Measurements from ENCODE around the gene GHRH.

The GHRH gene

GRCh38 chr20:37209193-37209592 lies 52.4 kb downstream of the GHRH start:
- Histone ChIP-seq H2BK15ac (ENCODE audit: low read length) (no peak overlapping the region), H2AFZ (ENCODE audit: low read length) (no peak overlapping the region), H3K79me1 (ENCODE audit: low read depth, low read length) (no peaks in the 10 kb centered on the region), H3K36me3 (replicated peaks in 1 of 2; ENCODE audit: control insufficient read depth in 2 of 2, insufficient read depth in 2 of 2, low read length in 2 of 2) (peaks cover 20 to 96% of the 10 kb centered on the region in 2 donors), H3K4ac (ENCODE audit: low read length) (no peak overlapping the region), H3K27ac (replicated peaks; ENCODE audit: low read length) (no peak overlapping the region), H3K9ac (ENCODE audit: low read depth, low read length, poor library complexity) (no peak overlapping the region), H2BK120ac (ENCODE audit: low read depth, low read length) (no peak overlapping the region), H3K4me3 (ENCODE audit: low read length in 2 of 2) (no peak overlapping the region), H3K9me3 (replicated peaks in 1 of 2; ENCODE audit: control insufficient read depth in 2 of 2, insufficient read depth in 1 of 2, low read depth in 1 of 2, low read length in 2 of 2) (peaks cover 0 to 6% of the 10 kb centered on the region in 2 donors), H2BK5ac (ENCODE audit: low read length) (no peak overlapping the region), H3K4me1 (ENCODE audit: control insufficient read depth in 2 of 2, insufficient read depth in 1 of 2, low read depth in 1 of 2, low read length in 2 of 2) (peaks cover 13 to 22% of the 10 kb centered on the region in 2 donors), H3K18ac (ENCODE audit: low read length) (no peak overlapping the region), H3K23ac (ENCODE audit: low read depth, low read length, poor library complexity) (no peak overlapping the region), H3K4me2 (ENCODE audit: insufficient read depth, low read length, poor library complexity, severe bottlenecking) (no peak overlapping the region), H4K8ac (ENCODE audit: low read depth, low read length) (no peak overlapping the region), H3K27me3 (ENCODE audit: control insufficient read depth in 3 of 3, insufficient read depth in 3 of 3, low read depth in 1 of 3, low read length in 3 of 3) (no peaks in the 10 kb centered on the region), H4K91ac (ENCODE audit: low read depth, low read length, poor library complexity) (no peak overlapping the region), H2AK5ac (ENCODE audit: low read depth, low read length) (no peak overlapping the region), H3K14ac (ENCODE audit: low read length) (no peak overlapping the region), H2BK12ac (ENCODE audit: low read length) (no peak overlapping the region)
- no CpG with 5 or more reads among the region's 3 CpGs for WGBS, 2 donors (ENCODE audit: extremely low coverage in 2 of 2, insufficient read length in 2 of 2, insufficient replicate concordance in 1 of 2)
- no peak for DNase-seq (ENCODE audit: low spot score)

- Histone ChIP-seq H2AK5ac (ENCODE audit: low read depth, low read length) (no peak overlapping the region), H3K27me3 (ENCODE audit: control insufficient read depth in 3 of 3, insufficient read depth in 3 of 3, low read depth in 1 of 3, low read length in 3 of 3) (no peaks in the 10 kb centered on the region), H3K23ac (ENCODE audit: low read depth, low read length, poor library complexity) (no peak overlapping the region), H2BK5ac (ENCODE audit: low read length) (no peak overlapping the region), H2BK12ac (ENCODE audit: low read length) (no peak overlapping the region), H2BK15ac (ENCODE audit: low read length) (peak overlapping the region; percentile 4), H3K4me2 (ENCODE audit: insufficient read depth, low read length, poor library complexity, severe bottlenecking) (no peak overlapping the region), H3K79me1 (ENCODE audit: low read depth, low read length) (peaks cover 3% of the 10 kb centered on the region), H4K91ac (ENCODE audit: low read depth, low read length, poor library complexity) (no peak overlapping the region), H3K14ac (ENCODE audit: low read length) (no peak overlapping the region), H3K36me3 (replicated peaks in 1 of 2; ENCODE audit: control insufficient read depth in 2 of 2, insufficient read depth in 2 of 2, low read length in 2 of 2) (peaks cover 21 to 96% of the 10 kb centered on the region in 2 donors), H2AFZ (ENCODE audit: low read length) (no peak overlapping the region), H3K4ac (ENCODE audit: low read length) (no peak overlapping the region), H3K9ac (ENCODE audit: low read depth, low read length, poor library complexity) (no peak overlapping the region), H3K4me1 (ENCODE audit: control insufficient read depth in 2 of 2, insufficient read depth in 1 of 2, low read depth in 1 of 2, low read length in 2 of 2) (peaks cover 19 to 30% of the 10 kb centered on the region in 2 donors), H3K18ac (ENCODE audit: low read length) (peak overlapping the region; percentile 85), H4K8ac (ENCODE audit: low read depth, low read length) (no peak overlapping the region), H3K4me3 (ENCODE audit: low read length in 2 of 2) (no peak overlapping the region), H3K9me3 (replicated peaks in 1 of 2; ENCODE audit: control insufficient read depth in 2 of 2, insufficient read depth in 1 of 2, low read depth in 1 of 2, low read length in 2 of 2) (no peaks in the 10 kb centered on the region), H3K27ac (replicated peaks; ENCODE audit: low read length) (no peak overlapping the region), H2BK120ac (ENCODE audit: low read depth, low read length) (no peak overlapping the region)
- DNase-seq (ENCODE audit: low spot score), result no peak
- WGBS, 2 donors (ENCODE audit: extremely low coverage in 2 of 2, insufficient read length in 2 of 2, insufficient replicate concordance in 1 of 2), result no CpG with 5 or more reads among the region's 11 CpGs
Observed at GRCh38 chr20:37207171-37207570, 54.4 kb downstream of the GHRH start.

GRCh38 chr20:37205794-37206193 lies 55.8 kb downstream of the GHRH start:
- Histone ChIP-seq H2AK5ac (ENCODE audit: low read depth, low read length) (no peak overlapping the region), H2BK120ac (ENCODE audit: low read depth, low read length) (no peak overlapping the region), H3K9me3 (replicated peaks in 1 of 2; ENCODE audit: control insufficient read depth in 2 of 2, insufficient read depth in 1 of 2, low read depth in 1 of 2, low read length in 2 of 2) (no peaks in the 10 kb centered on the region), H3K18ac (ENCODE audit: low read length) (no peak overlapping the region), H2BK12ac (ENCODE audit: low read length) (no peak overlapping the region), H3K36me3 (replicated peaks in 1 of 2; ENCODE audit: control insufficient read depth in 2 of 2, insufficient read depth in 2 of 2, low read length in 2 of 2) (peaks cover 16 to 99% of the 10 kb centered on the region in 2 donors), H2BK5ac (ENCODE audit: low read length) (no peak overlapping the region), H3K4me1 (ENCODE audit: control insufficient read depth in 2 of 2, insufficient read depth in 1 of 2, low read depth in 1 of 2, low read length in 2 of 2) (peaks cover 19 to 30% of the 10 kb centered on the region in 2 donors), H4K8ac (ENCODE audit: low read depth, low read length) (no peak overlapping the region), H2BK15ac (ENCODE audit: low read length) (no peak overlapping the region), H3K27ac (replicated peaks; ENCODE audit: low read length) (peak overlapping the region; percentile 88), H3K4me3 (ENCODE audit: low read length in 2 of 2) (no peak overlapping the region), H3K23ac (ENCODE audit: low read depth, low read length, poor library complexity) (no peak overlapping the region), H2AFZ (ENCODE audit: low read length) (no peak overlapping the region), H3K9ac (ENCODE audit: low read depth, low read length, poor library complexity) (no peak overlapping the region), H3K14ac (ENCODE audit: low read length) (no peak overlapping the region), H3K4me2 (ENCODE audit: insufficient read depth, low read length, poor library complexity, severe bottlenecking) (no peak overlapping the region), H4K91ac (ENCODE audit: low read depth, low read length, poor library complexity) (no peak overlapping the region), H3K27me3 (ENCODE audit: control insufficient read depth in 3 of 3, insufficient read depth in 3 of 3, low read depth in 1 of 3, low read length in 3 of 3) (no peaks in the 10 kb centered on the region), H3K79me1 (ENCODE audit: low read depth, low read length) (peaks cover 3% of the 10 kb centered on the region), H3K4ac (ENCODE audit: low read length) (no peak overlapping the region)
- no CpG with 5 or more reads among the region's 2 CpGs for WGBS, 2 donors (ENCODE audit: extremely low coverage in 2 of 2, insufficient read length in 2 of 2, insufficient replicate concordance in 1 of 2)
- DNase-seq (ENCODE audit: low spot score), result no peak

- peaks cover 19 to 98% of the 10 kb centered on the region in 2 donors for H3K36me3 ChIP-seq (replicated peaks in 1 of 2; ENCODE audit: control insufficient read depth in 2 of 2, insufficient read depth in 2 of 2, low read length in 2 of 2)
- H3K79me1 ChIP-seq (ENCODE audit: low read depth, low read length), result peaks cover 3% of the 10 kb centered on the region
- WGBS, 2 donors (ENCODE audit: extremely low coverage in 2 of 2, insufficient read length in 2 of 2, insufficient replicate concordance in 1 of 2), result no CpG with 5 or more reads among the region's 6 CpGs
- no peak overlapping the region for H2AFZ ChIP-seq (ENCODE audit: low read length)
- H3K4me3 ChIP-seq (ENCODE audit: low read length in 2 of 2), result no peak overlapping the region
- no peak overlapping the region for H2AK5ac ChIP-seq (ENCODE audit: low read depth, low read length)
- no peak overlapping the region for H3K18ac ChIP-seq (ENCODE audit: low read length)
- H3K27me3 ChIP-seq (ENCODE audit: control insufficient read depth in 3 of 3, insufficient read depth in 3 of 3, low read depth in 1 of 3, low read length in 3 of 3), result no peaks in the 10 kb centered on the region
- peak overlapping the region; percentile 88 for H3K27ac ChIP-seq (replicated peaks; ENCODE audit: low read length)
- no peak overlapping the region for H2BK5ac ChIP-seq (ENCODE audit: low read length)
- H3K23ac ChIP-seq (ENCODE audit: low read depth, low read length, poor library complexity), result no peak overlapping the region
- peak; percentile 65 for DNase-seq (ENCODE audit: low spot score)
- H4K8ac ChIP-seq (ENCODE audit: low read depth, low read length), result no peak overlapping the region
- H3K9ac ChIP-seq (ENCODE audit: low read depth, low read length, poor library complexity), result no peak overlapping the region
- no peak overlapping the region for H3K14ac ChIP-seq (ENCODE audit: low read length)
- H2BK12ac ChIP-seq (ENCODE audit: low read length), result no peak overlapping the region
- H2BK15ac ChIP-seq (ENCODE audit: low read length), result no peak overlapping the region
- H3K4ac ChIP-seq (ENCODE audit: low read length), result no peak overlapping the region
- no peak overlapping the region for H3K4me2 ChIP-seq (ENCODE audit: insufficient read depth, low read length, poor library complexity, severe bottlenecking)
- H3K9me3 ChIP-seq (replicated peaks in 1 of 2; ENCODE audit: control insufficient read depth in 2 of 2, insufficient read depth in 1 of 2, low read depth in 1 of 2, low read length in 2 of 2), result no peaks in the 10 kb centered on the region
- no peak overlapping the region for H4K91ac ChIP-seq (ENCODE audit: low read depth, low read length, poor library complexity)
- H2BK120ac ChIP-seq (ENCODE audit: low read depth, low read length), result no peak overlapping the region
- H3K4me1 ChIP-seq (ENCODE audit: control insufficient read depth in 2 of 2, insufficient read depth in 1 of 2, low read depth in 1 of 2, low read length in 2 of 2), result peaks cover 19 to 30% of the 10 kb centered on the region in 2 donors
Observed at GRCh38 chr20:37205130-37205529, 56.5 kb downstream of the GHRH start.
